ENCODE measurements around the gene CEACAM18. TPM values are rescaled to one million over a fixed set of nuclear protein-coding genes. Genes with fewer than 3 reads are reported as not detected.

Gene CEACAM18
- not detected in 2 replicates for total RNA-seq (2014; rRNA removed; shearing (Covaris generic); ENCODE audit: low replicate concordance)

DNA sequence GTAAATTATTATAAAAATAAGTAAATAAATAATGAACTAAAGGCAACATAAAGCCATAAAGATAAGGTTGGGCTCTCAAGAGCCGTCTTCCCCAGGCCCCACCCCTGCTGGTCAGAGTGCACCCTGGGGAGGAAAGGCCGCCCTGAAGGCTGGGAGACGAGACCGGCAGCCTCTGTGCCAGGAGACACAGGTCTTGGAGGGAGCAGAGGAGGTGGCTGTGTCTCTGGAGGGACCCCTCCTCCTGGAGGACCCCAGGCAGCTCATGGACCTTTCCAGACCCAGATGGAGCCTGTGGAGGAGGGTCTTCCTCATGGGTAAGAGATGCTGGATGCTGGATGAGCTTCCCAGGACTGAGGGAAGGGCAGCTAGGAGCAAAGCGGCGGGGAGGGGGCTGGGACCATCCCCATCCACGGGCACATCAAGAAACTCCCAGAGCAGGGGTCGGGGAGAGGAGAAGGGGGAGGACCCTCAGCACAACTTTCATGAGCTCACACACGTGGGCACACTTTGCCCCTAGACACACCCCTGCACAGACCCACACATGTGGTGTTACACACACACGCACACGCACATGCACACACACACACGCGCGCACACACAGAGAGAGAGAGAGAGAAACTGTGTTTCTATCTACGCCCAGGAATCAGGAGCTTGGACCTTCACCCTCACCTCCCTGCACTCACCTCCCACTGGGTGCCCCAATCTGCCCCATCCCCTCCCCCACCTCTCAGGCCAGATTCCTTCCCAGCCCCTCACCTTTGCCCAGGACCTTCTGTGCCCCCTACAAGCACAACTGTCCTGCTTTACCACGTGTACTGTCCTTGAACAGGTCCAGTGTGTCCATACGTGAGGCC, at the start of gene CEACAM18:
CEACAM18 (plus strand) TSS at position 159 of the 854 bp plus-strand sequence.
- Histone ChIP-seq H3K27me3 (ENCODE audit: low read length) (no peaks in the 10 kb centered on the region), H3K4me3 (ENCODE audit: low read length) (no peak within 1 kb of the TSS), H3K36me3 (ENCODE audit: insufficient read depth, low read length) (no peaks in the 10 kb centered on the region), H3K9me3 (ENCODE audit: low read length) (0 out of 2 replicates have a peak, but pooled peaks cover 2% of the 10 kb centered on the region), H4K20me1 (ENCODE audit: insufficient read depth, low read depth, low read length) (no peaks in the 10 kb centered on the region), H3K9me2 (replicated peaks; ENCODE audit: insufficient read depth, low read length) (no peaks in the 10 kb centered on the region), H2AFZ (ENCODE audit: low read length) (no peak within 1 kb of the TSS), H3K4me1 (ENCODE audit: low read length) (no peaks in the 10 kb centered on the region), H3K27ac (ENCODE audit: low read length) (no peak within 1 kb of the TSS), H3K79me2 (ENCODE audit: low read length) (no peaks in the 10 kb centered on the region), H3K4me2 (ENCODE audit: low read depth, low read length, poor library complexity, severe bottlenecking) (no peak within 1 kb of the TSS), H3K9ac (ENCODE audit: low read length) (no peak within 1 kb of the TSS)
- no peak for DNase-seq

DNA sequence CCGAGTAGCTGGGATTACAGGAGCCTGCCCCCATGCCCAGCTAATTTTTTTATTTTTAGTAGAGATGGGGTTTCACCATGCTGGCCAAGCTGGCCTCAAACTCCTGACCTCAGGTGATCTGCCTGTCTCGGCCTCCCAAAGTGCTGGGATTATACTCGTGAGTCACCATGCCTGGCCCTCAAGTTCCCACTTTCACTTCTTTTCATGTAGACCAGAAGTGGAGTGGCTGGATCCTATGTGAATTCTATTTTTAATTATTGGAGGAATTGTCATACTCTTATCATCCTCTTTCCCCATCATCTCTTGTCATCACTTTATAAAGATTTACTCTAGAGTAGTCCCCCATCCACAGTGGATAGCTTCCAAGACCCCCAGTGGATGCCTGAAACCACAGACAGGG, 48.1 kb upstream of the CEACAM18 start:
- Histone ChIP-seq H2AFZ (ENCODE audit: low read length) (no peak overlapping the region), H4K20me1 (ENCODE audit: insufficient read depth, low read depth, low read length) (no peaks in the 10 kb centered on the region), H3K4me1 (ENCODE audit: low read length) (no peaks in the 10 kb centered on the region), H3K9ac (ENCODE audit: low read length) (no peak overlapping the region), H3K4me2 (ENCODE audit: low read depth, low read length, poor library complexity, severe bottlenecking) (no peak overlapping the region), H3K27ac (ENCODE audit: low read length) (no peak overlapping the region), H3K79me2 (ENCODE audit: low read length) (no peaks in the 10 kb centered on the region), H3K36me3 (ENCODE audit: insufficient read depth, low read length) (no peaks in the 10 kb centered on the region), H3K4me3 (ENCODE audit: low read length) (no peak overlapping the region), H3K9me2 (replicated peaks; ENCODE audit: insufficient read depth, low read length) (no peaks in the 10 kb centered on the region), H3K9me3 (ENCODE audit: low read length) (no peaks in the 10 kb centered on the region), H3K27me3 (ENCODE audit: low read length) (0 out of 2 replicates have a peak, but pooled peaks cover 2% of the 10 kb centered on the region)
- no peak for DNase-seq

DNA sequence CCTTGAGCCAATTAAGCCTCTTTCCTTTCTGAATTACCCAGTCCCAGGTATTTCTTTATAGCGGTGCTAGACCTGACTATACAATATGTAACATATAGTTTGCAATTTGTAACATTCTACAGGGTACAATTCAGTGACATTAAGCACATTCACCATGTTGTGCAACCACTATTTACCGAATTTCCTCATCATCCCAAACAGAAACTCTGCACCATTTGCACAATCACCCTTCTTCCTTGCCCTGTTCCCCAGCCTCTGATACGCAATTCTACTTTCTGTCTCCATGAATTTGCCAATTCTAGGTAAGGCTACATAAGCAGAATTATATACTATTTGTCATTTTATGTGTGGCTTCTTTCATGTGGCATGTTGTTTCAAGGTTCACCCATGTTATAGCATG, 47.2 kb upstream of the CEACAM18 start:
- no peak overlapping the region for H3K27ac ChIP-seq (ENCODE audit: low read length)
- H2AFZ ChIP-seq (ENCODE audit: low read length), result no peak overlapping the region
- H3K9me3 ChIP-seq (ENCODE audit: low read length), result no peaks in the 10 kb centered on the region
- no peak for DNase-seq
- no peak overlapping the region for H3K4me2 ChIP-seq (ENCODE audit: low read depth, low read length, poor library complexity, severe bottlenecking)
- no peaks in the 10 kb centered on the region for H3K4me1 ChIP-seq (ENCODE audit: low read length)
- H3K9ac ChIP-seq (ENCODE audit: low read length), result no peak overlapping the region
- no peaks in the 10 kb centered on the region for H3K36me3 ChIP-seq (ENCODE audit: insufficient read depth, low read length)
- H3K27me3 ChIP-seq (ENCODE audit: low read length), result 0 out of 2 replicates have a peak, but pooled peaks cover 2% of the 10 kb centered on the region
- no peaks in the 10 kb centered on the region for H3K9me2 ChIP-seq (replicated peaks; ENCODE audit: insufficient read depth, low read length)
- H4K20me1 ChIP-seq (ENCODE audit: insufficient read depth, low read depth, low read length), result no peaks in the 10 kb centered on the region
- no peaks in the 10 kb centered on the region for H3K79me2 ChIP-seq (ENCODE audit: low read length)
- no peak overlapping the region for H3K4me3 ChIP-seq (ENCODE audit: low read length)

DNA sequence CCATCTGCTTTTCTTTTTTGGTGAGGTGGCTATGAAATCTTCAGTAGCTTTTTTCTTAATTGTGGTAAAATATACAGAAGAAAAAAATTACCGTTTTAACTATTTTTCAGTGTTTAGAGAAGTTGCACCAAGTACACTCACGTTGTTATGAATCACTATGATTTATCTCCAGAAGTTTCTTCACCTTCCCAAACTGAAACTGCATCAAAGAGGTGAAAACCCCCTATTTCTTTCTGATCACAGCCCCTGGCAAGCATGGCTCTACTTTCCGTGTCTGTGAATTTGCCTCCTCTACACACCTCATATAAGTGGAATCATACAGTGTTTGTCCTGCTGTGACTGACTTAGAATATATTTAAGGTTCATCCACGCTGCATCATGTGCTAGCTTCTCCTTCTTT, 45.3 kb upstream of the CEACAM18 start:
- Histone ChIP-seq H3K9me2 (replicated peaks; ENCODE audit: insufficient read depth, low read length) (no peaks in the 10 kb centered on the region), H3K9me3 (ENCODE audit: low read length) (no peaks in the 10 kb centered on the region), H3K4me2 (ENCODE audit: low read depth, low read length, poor library complexity, severe bottlenecking) (no peak overlapping the region), H4K20me1 (ENCODE audit: insufficient read depth, low read depth, low read length) (no peaks in the 10 kb centered on the region), H3K36me3 (ENCODE audit: insufficient read depth, low read length) (no peaks in the 10 kb centered on the region), H3K27ac (ENCODE audit: low read length) (no peak overlapping the region), H3K9ac (ENCODE audit: low read length) (no peak overlapping the region), H3K27me3 (ENCODE audit: low read length) (0 out of 2 replicates have a peak, but pooled peaks cover 2% of the 10 kb centered on the region), H3K4me3 (ENCODE audit: low read length) (no peak overlapping the region), H2AFZ (ENCODE audit: low read length) (no peak overlapping the region), H3K79me2 (ENCODE audit: low read length) (no peaks in the 10 kb centered on the region), H3K4me1 (ENCODE audit: low read length) (peaks cover 6% of the 10 kb centered on the region)
- DNase-seq, result no peak

DNA sequence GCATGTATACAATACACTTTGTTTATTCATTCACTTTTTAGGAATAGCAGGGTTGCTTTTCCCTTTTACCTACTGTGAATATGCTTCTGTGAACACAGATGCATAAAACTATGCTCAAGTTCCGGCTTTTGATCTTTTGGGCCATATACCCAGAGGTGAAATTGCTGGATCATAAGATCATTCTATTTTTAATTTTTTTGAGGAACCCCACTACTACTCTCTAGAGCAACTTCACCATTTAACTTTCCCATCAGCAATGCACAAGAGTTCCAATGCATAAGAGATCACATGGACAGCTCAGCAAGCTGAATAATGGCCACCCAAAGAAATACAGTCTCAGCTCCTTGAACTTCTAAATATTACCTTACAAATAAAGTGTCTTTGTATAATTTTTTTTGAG, 43.9 kb upstream of the CEACAM18 start:
- 0 out of 2 replicates have a peak, but pooled peaks cover 2% of the 10 kb centered on the region for H3K27me3 ChIP-seq (ENCODE audit: low read length)
- no peak overlapping the region for H3K27ac ChIP-seq (ENCODE audit: low read length)
- H3K79me2 ChIP-seq (ENCODE audit: low read length), result no peaks in the 10 kb centered on the region
- peaks cover 15% of the 10 kb centered on the region for H3K4me1 ChIP-seq (ENCODE audit: low read length)
- no peak for DNase-seq
- no peak overlapping the region for H3K9ac ChIP-seq (ENCODE audit: low read length)
- no peaks in the 10 kb centered on the region for H3K36me3 ChIP-seq (ENCODE audit: insufficient read depth, low read length)
- no peak overlapping the region for H3K4me2 ChIP-seq (ENCODE audit: low read depth, low read length, poor library complexity, severe bottlenecking)
- no peak overlapping the region for H2AFZ ChIP-seq (ENCODE audit: low read length)
- H3K9me3 ChIP-seq (ENCODE audit: low read length), result no peaks in the 10 kb centered on the region
- H3K4me3 ChIP-seq (ENCODE audit: low read length), result no peak overlapping the region
- no peaks in the 10 kb centered on the region for H4K20me1 ChIP-seq (ENCODE audit: insufficient read depth, low read depth, low read length)
- no peaks in the 10 kb centered on the region for H3K9me2 ChIP-seq (replicated peaks; ENCODE audit: insufficient read depth, low read length)

DNA sequence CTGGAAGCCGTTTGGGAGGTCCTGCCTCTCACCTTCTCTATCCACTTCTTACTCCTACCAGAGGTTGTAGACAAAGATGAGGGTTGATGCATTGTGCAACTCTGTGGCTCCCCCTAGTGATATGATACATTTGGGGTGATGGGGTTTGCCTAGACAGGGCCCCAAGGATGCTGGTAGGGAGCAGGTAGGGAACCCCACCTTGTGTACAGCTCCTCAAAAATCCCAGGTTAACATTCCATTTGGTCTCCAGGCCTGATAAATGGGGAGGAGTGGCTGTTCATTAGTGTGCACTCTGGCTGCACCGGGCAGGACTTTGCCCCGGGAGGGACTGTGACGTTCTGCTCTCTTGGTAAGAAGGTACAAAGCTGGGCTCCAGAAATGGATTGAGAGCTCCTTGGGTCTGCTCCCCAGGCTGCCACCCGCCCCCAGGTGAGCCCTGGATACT, 39.3 kb upstream of the CEACAM18 start:
- Histone ChIP-seq H4K20me1 (ENCODE audit: insufficient read depth, low read depth, low read length) (no peaks in the 10 kb centered on the region), H2AFZ (ENCODE audit: low read length) (no peak overlapping the region), H3K4me1 (ENCODE audit: low read length) (peaks cover 34% of the 10 kb centered on the region), H3K79me2 (ENCODE audit: low read length) (no peaks in the 10 kb centered on the region), H3K9ac (ENCODE audit: low read length) (no peak overlapping the region), H3K27me3 (ENCODE audit: low read length) (no peaks in the 10 kb centered on the region), H3K9me2 (replicated peaks; ENCODE audit: insufficient read depth, low read length) (no peaks in the 10 kb centered on the region), H3K36me3 (ENCODE audit: insufficient read depth, low read length) (no peaks in the 10 kb centered on the region), H3K4me3 (ENCODE audit: low read length) (no peak overlapping the region), H3K9me3 (ENCODE audit: low read length) (no peaks in the 10 kb centered on the region), H3K4me2 (ENCODE audit: low read depth, low read length, poor library complexity, severe bottlenecking) (peak overlapping the region; percentile 57), H3K27ac (ENCODE audit: low read length) (no peak overlapping the region)
- DNase-seq, result peak; percentile 95

DNA sequence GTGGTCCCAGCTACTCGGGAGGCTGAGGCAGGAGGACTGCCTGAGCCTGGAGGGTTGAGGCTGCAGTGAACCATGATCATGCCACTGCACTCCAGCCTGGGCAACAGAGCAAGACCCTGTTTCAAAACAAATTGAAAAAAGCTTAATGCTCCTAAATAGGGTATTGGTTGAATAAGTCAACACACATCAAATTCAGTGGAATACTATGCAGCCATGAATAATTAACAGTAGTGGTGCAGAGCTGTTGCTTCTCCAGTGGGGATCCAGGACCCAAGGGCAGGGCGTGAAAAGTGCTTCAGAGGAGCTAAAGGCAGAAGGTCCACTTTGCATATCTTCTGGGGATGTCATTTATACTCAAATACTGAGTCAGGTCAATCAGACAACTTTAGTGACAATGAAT, 38.3 kb upstream of the CEACAM18 start:
- H3K79me2 ChIP-seq (ENCODE audit: low read length), result no peaks in the 10 kb centered on the region
- H4K20me1 ChIP-seq (ENCODE audit: insufficient read depth, low read depth, low read length), result no peaks in the 10 kb centered on the region
- H3K36me3 ChIP-seq (ENCODE audit: insufficient read depth, low read length), result no peaks in the 10 kb centered on the region
- no peaks in the 10 kb centered on the region for H3K27me3 ChIP-seq (ENCODE audit: low read length)
- no peaks in the 10 kb centered on the region for H3K9me2 ChIP-seq (replicated peaks; ENCODE audit: insufficient read depth, low read length)
- no peak overlapping the region for H3K9ac ChIP-seq (ENCODE audit: low read length)
- H3K9me3 ChIP-seq (ENCODE audit: low read length), result no peaks in the 10 kb centered on the region
- no peak overlapping the region for H3K4me2 ChIP-seq (ENCODE audit: low read depth, low read length, poor library complexity, severe bottlenecking)
- no peak for DNase-seq
- no peak overlapping the region for H3K27ac ChIP-seq (ENCODE audit: low read length)
- H3K4me1 ChIP-seq (ENCODE audit: low read length), result peaks cover 34% of the 10 kb centered on the region
- no peak overlapping the region for H3K4me3 ChIP-seq (ENCODE audit: low read length)
- H2AFZ ChIP-seq (ENCODE audit: low read length), result no peak overlapping the region

DNA sequence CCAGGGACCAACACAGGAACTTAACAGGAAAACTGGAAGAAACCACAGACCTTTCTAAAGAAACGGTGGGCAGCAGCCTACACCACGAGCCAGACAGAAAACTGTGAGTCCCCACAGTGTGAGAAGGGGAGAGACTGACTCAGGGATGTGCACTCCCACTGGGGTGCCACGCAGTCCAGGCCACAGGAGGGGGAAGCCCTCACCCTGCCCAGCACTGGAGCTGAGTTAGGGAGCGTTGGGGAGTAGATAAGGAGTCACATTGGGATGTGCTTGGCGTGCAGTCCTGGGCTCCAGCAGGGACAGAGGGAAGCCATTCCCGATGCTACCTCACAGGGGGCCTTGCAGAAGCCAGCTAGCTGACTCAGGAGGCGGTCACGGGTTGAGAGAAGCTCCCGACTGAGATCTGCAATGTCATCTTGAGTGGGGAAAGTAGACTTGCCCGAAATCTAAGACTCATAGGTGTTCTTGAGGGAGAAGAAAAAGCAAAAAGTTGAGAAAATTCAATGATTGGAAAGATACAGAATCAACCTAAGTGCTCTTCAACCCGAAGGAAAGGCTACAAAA, 37.4 kb upstream of the CEACAM18 start:
- Histone ChIP-seq H3K4me3 (ENCODE audit: low read length) (peak overlapping the region; percentile 59), H2AFZ (ENCODE audit: low read length) (peak overlapping the region; percentile 69), H3K79me2 (ENCODE audit: low read length) (no peaks in the 10 kb centered on the region), H3K36me3 (ENCODE audit: insufficient read depth, low read length) (no peaks in the 10 kb centered on the region), H3K27ac (ENCODE audit: low read length) (no peak overlapping the region), H3K4me1 (ENCODE audit: low read length) (peaks cover 34% of the 10 kb centered on the region), H4K20me1 (ENCODE audit: insufficient read depth, low read depth, low read length) (no peaks in the 10 kb centered on the region), H3K9me3 (ENCODE audit: low read length) (no peaks in the 10 kb centered on the region), H3K4me2 (ENCODE audit: low read depth, low read length, poor library complexity, severe bottlenecking) (peak overlapping the region; percentile 71), H3K27me3 (ENCODE audit: low read length) (no peaks in the 10 kb centered on the region), H3K9me2 (replicated peaks; ENCODE audit: insufficient read depth, low read length) (no peaks in the 10 kb centered on the region), H3K9ac (ENCODE audit: low read length) (peak overlapping the region; percentile 42)
- DNase-seq, result no peak

All from Karpas-422 (cell line).